Retinal pigment epithelial cell (primary cell): Measurements from ENCODE around the gene ATG13.

ENCODE experiments used
- DNase-seq: peaks from one replicate; pipeline ENCODE4 v3.0.0-alpha.2; 2010; ENCODE audit warnings: low read depth
- H3K4me3 ChIP-seq: 2 replicates; pipeline ENCODE4 v1.5.1; 2011; ENCODE audit warnings: mild to moderate bottlenecking, low read length, control low read depth, moderate library complexity
- TF ChIP-seq, protein P1 (sequence below): conservative IDR thresholded peaks from 2 replicates; pipeline ENCODE4 v1.5.1; 2011; ENCODE audit warnings: low read depth, low read length, control low read depth, inconsistent platforms

The ATG13 gene

GRCh38 chr11:46678741-46679130 is 61.4 kb downstream of the ATG13 start:
- TF ChIP-seq, protein P1, sequence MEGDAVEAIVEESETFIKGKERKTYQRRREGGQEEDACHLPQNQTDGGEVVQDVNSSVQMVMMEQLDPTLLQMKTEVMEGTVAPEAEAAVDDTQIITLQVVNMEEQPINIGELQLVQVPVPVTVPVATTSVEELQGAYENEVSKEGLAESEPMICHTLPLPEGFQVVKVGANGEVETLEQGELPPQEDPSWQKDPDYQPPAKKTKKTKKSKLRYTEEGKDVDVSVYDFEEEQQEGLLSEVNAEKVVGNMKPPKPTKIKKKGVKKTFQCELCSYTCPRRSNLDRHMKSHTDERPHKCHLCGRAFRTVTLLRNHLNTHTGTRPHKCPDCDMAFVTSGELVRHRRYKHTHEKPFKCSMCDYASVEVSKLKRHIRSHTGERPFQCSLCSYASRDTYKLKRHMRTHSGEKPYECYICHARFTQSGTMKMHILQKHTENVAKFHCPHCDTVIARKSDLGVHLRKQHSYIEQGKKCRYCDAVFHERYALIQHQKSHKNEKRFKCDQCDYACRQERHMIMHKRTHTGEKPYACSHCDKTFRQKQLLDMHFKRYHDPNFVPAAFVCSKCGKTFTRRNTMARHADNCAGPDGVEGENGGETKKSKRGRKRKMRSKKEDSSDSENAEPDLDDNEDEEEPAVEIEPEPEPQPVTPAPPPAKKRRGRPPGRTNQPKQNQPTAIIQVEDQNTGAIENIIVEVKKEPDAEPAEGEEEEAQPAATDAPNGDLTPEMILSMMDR, result no peak
- DNase-seq, result no peak
- no peak overlapping the region for H3K4me3 ChIP-seq

GRCh38 chr11:46679241-46680163 is 62.1 kb downstream of the ATG13 start:
- no peak for DNase-seq
- H3K4me3 ChIP-seq, result no peak overlapping the region
- TF ChIP-seq, protein P1, result no peak

DNA sequence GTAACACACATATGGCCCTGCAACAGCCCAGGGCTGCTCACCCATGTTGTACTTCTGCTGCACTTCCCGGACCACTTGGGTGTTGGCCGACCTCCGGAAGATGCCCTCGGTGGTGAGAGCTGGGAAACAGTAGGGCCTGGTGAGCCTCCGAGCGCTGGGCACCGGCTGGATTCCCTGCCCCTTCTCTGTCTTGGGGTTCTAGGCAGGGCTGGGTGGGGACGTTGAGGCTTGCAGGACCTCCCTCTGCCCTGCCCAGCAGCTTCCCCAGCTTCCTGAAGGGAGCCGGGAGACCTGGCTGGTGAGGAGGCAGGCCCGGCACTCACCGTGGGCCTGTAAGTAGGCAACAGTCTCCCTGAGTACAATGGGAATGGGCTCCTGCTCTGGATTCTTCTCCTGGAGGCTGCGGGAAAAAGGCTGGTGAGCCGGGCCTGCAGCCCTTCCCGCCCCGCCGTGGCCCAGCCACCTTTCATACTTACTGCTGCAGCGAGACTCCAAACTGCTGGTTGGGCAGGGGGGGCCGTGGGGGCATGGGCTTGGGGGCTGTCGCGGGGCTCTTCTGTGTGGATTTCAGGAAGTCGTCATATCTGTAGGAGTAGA is 62.9 kb downstream of the ATG13 start:
- no peak overlapping the region for H3K4me3 ChIP-seq
- TF ChIP-seq, protein P1, result no peak
- DNase-seq, result no peak

DNA sequence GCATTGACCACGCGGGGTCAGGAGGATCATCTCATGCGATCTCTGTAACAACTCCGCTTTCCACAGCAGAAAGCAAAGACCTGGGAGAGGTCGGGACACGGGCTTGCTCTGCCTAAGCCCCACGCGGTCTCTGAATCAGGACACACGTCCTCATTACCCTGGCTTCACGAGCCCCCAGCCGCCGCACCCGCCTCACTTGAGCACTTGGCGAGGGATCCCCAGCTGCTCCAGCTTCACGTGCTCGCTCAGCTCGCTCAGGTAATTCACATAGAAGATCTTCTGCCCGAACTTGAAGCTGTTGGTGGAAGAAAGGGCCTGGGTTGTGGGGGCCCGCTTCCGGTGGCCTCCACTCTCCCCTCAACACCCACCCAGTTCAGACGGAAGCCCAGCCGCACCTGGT is 63.5 kb downstream of the ATG13 start:
- H3K4me3 ChIP-seq, result no peak overlapping the region
- DNase-seq, result no peak
- TF ChIP-seq, protein P1, result no peak

- no peak for DNase-seq
- TF ChIP-seq, protein P1, result no peak
- H3K4me3 ChIP-seq, result no peak overlapping the region
These were observed 64.5 kb downstream of the ATG13 start for GRCh38 chr11:46681814-46682213.

DNA sequence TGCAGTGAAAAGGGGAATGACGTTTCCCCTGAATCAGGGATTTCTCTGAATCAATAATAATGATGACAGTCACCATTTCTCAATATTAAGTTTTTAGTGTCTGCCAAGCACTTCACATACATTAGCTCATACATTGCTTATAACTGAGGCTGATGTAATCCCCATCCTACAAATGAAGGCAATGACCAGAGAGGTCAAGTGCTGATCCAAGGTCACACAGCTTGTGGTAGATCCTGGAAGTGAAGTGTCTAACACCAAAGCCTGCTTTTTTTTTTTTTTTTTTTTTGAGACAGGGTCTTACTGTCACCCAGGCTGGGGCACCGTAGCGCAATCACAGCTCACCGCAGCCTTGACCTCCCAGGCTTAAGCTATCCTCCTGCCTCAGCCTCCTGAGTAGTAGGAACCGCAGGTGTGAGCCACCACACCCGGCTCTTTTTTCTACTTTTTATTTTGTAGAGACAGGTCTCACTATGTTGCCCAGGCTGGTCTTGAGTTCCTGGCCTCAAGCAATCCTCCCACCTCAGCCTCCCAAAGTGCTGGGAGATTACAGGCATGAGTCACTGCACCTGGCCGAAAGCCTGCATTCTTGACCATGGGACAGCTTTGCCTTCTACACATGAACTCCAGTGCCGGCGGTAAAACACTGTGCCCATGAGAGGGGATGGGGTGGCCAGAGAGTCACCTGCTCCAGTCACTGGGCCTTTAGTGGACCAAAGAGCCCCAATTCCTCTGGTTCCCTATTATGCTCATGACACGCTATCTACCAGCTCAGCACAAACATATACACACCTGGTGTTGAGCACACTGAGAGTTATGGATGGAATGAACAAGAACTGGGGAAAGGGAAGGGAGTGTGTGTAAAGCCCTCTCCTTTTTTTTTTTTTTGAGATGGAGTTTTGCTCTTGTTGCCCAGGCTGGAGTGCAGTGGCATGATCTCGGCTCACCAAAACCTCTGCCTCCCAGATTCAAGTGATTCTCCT is 65.7 kb downstream of the ATG13 start:
- no peak for DNase-seq
- no peak overlapping the region for H3K4me3 ChIP-seq
- TF ChIP-seq, protein P1, result no peak
